GM12892 (cell line): ENCODE results near the gene MEST.

Experiments
- DNase-seq: peaks from one replicate; pipeline ENCODE4 v3.0.0; 2011; ENCODE audit not compliant: insufficient read length
- FAIRE-seq: peaks from 2 replicates; lab custom pipeline; 2011; peaks lifted over from hg19 to GRCh38; lab: Jason Lieb, UNC
- POLR2A ChIP-seq: IDR thresholded peaks from 2 replicates; pipeline ENCODE4 v1.6.1; 2011; ENCODE audit warnings: low read depth, low read length, control low read depth
- POLR2AphosphoS5 ChIP-seq: IDR thresholded peaks from 2 replicates; pipeline ENCODE4 v1.6.1; 2011; ENCODE audit warnings: low read depth, low read length, control low read depth
- TAF1 ChIP-seq: IDR thresholded peaks from 2 replicates; pipeline ENCODE4 v1.6.1; 2011; ENCODE audit warnings: low read depth, mild to moderate bottlenecking, control low read depth, low read length, borderline replicate concordance

Gene MEST

GRCh38 chr7:130543487-130544010 lies 51.7 kb downstream of the MEST start:
- DNase-seq, result no peak
- FAIRE-seq, result no peak
- TF ChIP-seq TAF1, result no peak
- no peak for TF ChIP-seq POLR2AphosphoS5
- TF ChIP-seq POLR2A, result no peak

DNA sequence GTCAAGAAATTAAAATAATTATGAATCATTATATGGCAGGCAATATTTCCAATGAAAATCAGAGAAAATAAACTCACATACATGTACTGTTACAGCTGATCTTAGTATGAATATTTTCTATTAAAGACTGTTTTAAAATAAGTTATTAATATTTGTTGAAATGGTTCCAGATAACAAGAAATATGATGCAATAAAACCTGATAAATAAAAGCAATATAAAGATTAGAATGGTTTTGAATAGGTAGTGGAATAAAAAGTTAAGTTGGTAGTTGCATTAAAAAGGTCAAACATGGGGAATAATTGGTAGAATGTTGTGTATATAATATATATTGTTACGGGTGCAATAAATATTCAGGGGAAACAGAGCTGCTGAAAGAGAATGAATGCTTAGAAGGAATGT lies 52.5 kb downstream of the MEST start:
- no peak for TF ChIP-seq POLR2A
- no peak for TF ChIP-seq TAF1
- TF ChIP-seq POLR2AphosphoS5, result no peak
- no peak for DNase-seq
- no peak for FAIRE-seq

DNA sequence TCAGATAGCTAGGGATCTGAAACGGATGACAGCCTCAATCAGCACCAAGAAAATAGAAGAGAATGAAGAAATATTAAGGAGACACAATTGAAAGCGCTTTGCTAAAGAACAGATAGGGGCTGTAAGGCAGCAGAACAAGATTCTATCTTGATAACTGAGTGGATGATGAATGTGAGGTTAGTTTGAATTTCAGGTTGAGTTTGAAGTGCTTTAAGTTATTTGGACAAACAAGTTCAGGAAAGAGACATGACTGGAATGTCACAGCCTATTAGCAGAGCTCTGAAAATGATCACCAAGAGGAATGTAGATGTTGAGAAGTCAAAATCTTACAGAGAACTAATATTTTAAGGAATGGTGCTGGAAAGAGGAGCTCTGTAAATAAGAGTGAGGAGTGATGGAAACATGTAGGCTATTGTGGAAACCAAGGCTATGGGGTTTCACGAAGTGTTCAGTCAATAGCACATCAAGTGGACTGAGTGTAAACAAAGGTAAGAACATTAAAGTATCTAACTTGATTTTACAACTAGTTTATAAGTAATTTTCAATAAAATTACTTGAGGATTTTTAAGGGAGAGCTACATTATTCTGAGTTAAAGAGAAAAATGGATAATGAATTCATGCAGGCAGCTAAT lies 61.6 kb downstream of the MEST start:
- FAIRE-seq (no peak), DNase-seq (no peak)
- TF ChIP-seq POLR2A (no peak), POLR2AphosphoS5 (no peak), TAF1 (no peak)

- FAIRE-seq, result no peak
Observed at GRCh38 chr7:130554481-130554880, 62.6 kb downstream of the MEST start.

More at GRCh38 chr7:130554481-130554880, 62.6 kb downstream of the MEST start:
- TF ChIP-seq POLR2AphosphoS5, result no peak
- TF ChIP-seq TAF1, result no peak
- TF ChIP-seq POLR2A, result no peak
- DNase-seq, result no peak
